ENCODE results near the gene KCND1.
A peak's percentile ranks its signal among the peaks of the same experiment; 100 is the strongest.

Gene KCND1

DNA sequence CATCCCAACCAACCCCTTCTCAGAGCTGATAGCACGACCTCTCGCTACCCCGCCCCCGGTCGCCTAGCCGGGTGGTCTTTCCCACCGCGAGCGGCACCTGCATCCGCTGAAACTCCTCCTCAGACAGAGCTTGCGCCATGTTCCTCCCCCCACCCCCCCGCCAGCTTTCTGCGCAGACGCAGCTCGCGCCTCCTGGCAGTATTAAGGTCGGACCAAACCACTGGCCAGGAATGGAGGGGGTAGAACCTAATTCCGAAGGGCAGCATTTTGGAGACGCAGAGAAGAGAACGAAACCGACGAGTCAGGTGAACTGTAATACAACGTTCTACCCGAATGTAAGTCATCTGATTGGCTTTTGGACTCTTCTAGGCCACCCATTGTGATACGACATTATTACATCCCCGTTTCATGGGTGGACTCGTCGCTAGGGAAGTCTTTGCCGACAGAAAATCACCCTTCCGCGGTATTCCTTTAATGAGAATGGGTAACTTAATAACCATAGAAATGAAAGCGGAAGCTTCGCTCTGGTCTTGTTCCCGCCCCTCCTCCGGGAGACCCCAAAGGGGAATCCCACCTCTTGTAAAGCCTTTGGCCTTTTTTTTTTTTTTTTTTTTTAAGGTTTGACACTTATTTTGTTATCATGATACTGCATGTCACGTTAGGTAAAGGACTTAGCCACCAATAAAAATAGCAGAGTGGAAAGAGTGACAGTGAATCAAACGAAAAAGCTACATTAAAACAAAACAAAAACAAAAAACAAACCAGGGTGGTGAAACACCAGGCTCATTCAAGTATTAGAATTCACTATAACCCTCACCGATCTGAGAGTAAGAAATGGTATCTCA is 30.7 kb upstream of the KCND1 start, which contains the start of gene GRIPAP1 (continued):
- peak; percentile 5; the same call in 1 of the 2 replicates for TF ChIP-seq GLI4 (tag by site-specific recombination; IDR thresholded peaks at IDR 0.05)
- TF ChIP-seq ZNF350 (tag by site-specific recombination; IDR thresholded peaks at IDR 0.05) = no peak
- TF ChIP-seq ZNF302 (tag by site-specific recombination; IDR thresholded peaks at IDR 0.05; ENCODE audit: low read depth) = no peak
- TF ChIP-seq ZNF394 (tag by site-specific recombination; IDR thresholded peaks at IDR 0.05; ENCODE audit: borderline replicate concordance) = no peak
- no peak for TF ChIP-seq ZNF664 (tag by site-specific recombination; IDR thresholded peaks at IDR 0.05)
- TF ChIP-seq ZNF623 (tag by site-specific recombination; IDR thresholded peaks at IDR 0.05) = no peak
- no peak for TF ChIP-seq ZBTB1 (tag by site-specific recombination; IDR thresholded peaks at IDR 0.05)
- TF ChIP-seq ZNF292 (tag by site-specific recombination; IDR thresholded peaks at IDR 0.05; ENCODE audit: borderline replicate concordance, low read depth) = no peak
- no peak for TF ChIP-seq ZNF701 (tag by site-specific recombination; IDR thresholded peaks at IDR 0.05)
- 0 out of 2 replicates have a peak, but pooled peaks have one; percentile 48 for TF ChIP-seq ZBTB17 (tag by site-specific recombination; IDR thresholded peaks at IDR 0.05)
- no peak for TF ChIP-seq ZNF571 (tag by site-specific recombination; IDR thresholded peaks at IDR 0.05)
- TF ChIP-seq KLF8 (tag by site-specific recombination; IDR thresholded peaks at IDR 0.05) = peak; percentile 48; the same call in 1 of the 2 replicates
- TF ChIP-seq, protein P1, sequence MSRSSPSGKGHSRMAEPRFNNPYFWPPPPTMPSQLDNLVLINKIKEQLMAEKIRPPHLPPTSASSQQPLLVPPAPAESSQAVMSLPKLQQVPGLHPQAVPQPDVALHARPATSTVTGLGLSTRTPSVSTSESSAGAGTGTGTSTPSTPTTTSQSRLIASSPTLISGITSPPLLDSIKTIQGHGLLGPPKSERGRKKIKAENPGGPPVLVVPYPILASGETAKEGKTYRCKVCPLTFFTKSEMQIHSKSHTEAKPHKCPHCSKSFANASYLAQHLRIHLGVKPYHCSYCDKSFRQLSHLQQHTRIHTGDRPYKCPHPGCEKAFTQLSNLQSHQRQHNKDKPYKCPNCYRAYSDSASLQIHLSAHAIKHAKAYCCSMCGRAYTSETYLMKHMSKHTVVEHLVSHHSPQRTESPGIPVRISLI (tag by site-specific recombination; IDR thresholded peaks at IDR 0.05) = no peak; the same call in 1 of the 2 replicates
- no peak for TF ChIP-seq GLI2 (tag by site-specific recombination; IDR thresholded peaks at IDR 0.05; ENCODE audit: borderline replicate concordance, low read depth)
- no peak for TF ChIP-seq ZNF776 (tag by site-specific recombination; IDR thresholded peaks at IDR 0.05; ENCODE audit: borderline replicate concordance)
- TF ChIP-seq ZNF501 (tag by site-specific recombination; IDR thresholded peaks at IDR 0.05) = peak; percentile 68
- peak; percentile 68 for TF ChIP-seq SP7 (tag by site-specific recombination; IDR thresholded peaks at IDR 0.05)
- TF ChIP-seq, protein P2, sequence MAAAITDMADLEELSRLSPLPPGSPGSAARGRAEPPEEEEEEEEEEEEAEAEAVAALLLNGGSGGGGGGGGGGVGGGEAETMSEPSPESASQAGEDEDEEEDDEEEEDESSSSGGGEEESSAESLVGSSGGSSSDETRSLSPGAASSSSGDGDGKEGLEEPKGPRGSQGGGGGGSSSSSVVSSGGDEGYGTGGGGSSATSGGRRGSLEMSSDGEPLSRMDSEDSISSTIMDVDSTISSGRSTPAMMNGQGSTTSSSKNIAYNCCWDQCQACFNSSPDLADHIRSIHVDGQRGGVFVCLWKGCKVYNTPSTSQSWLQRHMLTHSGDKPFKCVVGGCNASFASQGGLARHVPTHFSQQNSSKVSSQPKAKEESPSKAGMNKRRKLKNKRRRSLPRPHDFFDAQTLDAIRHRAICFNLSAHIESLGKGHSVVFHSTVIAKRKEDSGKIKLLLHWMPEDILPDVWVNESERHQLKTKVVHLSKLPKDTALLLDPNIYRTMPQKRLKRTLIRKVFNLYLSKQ (tag by site-specific recombination; IDR thresholded peaks at IDR 0.05; ENCODE audit: borderline replicate concordance) = no peak
- TF ChIP-seq MZF1 (tag by site-specific recombination; IDR thresholded peaks at IDR 0.05; ENCODE audit: borderline replicate concordance) = no peak
- no peak for TF ChIP-seq ZNF707 (tag by site-specific recombination; IDR thresholded peaks at IDR 0.05)
- TF ChIP-seq, protein P3, sequence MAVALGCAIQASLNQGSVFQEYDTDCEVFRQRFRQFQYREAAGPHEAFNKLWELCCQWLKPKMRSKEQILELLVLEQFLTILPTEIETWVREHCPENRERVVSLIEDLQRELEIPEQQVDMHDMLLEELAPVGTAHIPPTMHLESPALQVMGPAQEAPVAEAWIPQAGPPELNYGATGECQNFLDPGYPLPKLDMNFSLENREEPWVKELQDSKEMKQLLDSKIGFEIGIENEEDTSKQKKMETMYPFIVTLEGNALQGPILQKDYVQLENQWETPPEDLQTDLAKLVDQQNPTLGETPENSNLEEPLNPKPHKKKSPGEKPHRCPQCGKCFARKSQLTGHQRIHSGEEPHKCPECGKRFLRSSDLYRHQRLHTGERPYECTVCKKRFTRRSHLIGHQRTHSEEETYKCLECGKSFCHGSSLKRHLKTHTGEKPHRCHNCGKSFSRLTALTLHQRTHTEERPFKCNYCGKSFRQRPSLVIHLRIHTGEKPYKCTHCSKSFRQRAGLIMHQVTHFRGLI (tag by site-specific recombination; IDR thresholded peaks at IDR 0.05) = no peak
- TF ChIP-seq ZNF561 (tag by site-specific recombination; IDR thresholded peaks at IDR 0.05; ENCODE audit: borderline replicate concordance) = 0 out of 2 replicates have a peak, but pooled peaks have one; percentile 32
- no peak for TF ChIP-seq ZNF202 (tag by site-specific recombination; IDR thresholded peaks at IDR 0.05; ENCODE audit: borderline replicate concordance)
- TF ChIP-seq, protein P4, sequence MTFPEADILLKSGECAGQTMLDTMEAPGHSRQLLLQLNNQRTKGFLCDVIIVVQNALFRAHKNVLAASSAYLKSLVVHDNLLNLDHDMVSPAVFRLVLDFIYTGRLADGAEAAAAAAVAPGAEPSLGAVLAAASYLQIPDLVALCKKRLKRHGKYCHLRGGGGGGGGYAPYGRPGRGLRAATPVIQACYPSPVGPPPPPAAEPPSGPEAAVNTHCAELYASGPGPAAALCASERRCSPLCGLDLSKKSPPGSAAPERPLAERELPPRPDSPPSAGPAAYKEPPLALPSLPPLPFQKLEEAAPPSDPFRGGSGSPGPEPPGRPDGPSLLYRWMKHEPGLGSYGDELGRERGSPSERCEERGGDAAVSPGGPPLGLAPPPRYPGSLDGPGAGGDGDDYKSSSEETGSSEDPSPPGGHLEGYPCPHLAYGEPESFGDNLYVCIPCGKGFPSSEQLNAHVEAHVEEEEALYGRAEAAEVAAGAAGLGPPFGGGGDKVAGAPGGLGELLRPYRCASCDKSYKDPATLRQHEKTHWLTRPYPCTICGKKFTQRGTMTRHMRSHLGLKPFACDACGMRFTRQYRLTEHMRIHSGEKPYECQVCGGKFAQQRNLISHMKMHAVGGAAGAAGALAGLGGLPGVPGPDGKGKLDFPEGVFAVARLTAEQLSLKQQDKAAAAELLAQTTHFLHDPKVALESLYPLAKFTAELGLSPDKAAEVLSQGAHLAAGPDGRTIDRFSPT (tag by site-specific recombination; IDR thresholded peaks at IDR 0.05) = no peak
- TF ChIP-seq, protein P5, sequence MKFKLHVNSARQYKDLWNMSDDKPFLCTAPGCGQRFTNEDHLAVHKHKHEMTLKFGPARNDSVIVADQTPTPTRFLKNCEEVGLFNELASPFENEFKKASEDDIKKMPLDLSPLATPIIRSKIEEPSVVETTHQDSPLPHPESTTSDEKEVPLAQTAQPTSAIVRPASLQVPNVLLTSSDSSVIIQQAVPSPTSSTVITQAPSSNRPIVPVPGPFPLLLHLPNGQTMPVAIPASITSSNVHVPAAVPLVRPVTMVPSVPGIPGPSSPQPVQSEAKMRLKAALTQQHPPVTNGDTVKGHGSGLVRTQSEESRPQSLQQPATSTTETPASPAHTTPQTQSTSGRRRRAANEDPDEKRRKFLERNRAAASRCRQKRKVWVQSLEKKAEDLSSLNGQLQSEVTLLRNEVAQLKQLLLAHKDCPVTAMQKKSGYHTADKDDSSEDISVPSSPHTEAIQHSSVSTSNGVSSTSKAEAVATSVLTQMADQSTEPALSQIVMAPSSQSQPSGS (tag by site-specific recombination; IDR thresholded peaks at IDR 0.05; ENCODE audit: low read depth) = no peak
- TF ChIP-seq, protein P6, sequence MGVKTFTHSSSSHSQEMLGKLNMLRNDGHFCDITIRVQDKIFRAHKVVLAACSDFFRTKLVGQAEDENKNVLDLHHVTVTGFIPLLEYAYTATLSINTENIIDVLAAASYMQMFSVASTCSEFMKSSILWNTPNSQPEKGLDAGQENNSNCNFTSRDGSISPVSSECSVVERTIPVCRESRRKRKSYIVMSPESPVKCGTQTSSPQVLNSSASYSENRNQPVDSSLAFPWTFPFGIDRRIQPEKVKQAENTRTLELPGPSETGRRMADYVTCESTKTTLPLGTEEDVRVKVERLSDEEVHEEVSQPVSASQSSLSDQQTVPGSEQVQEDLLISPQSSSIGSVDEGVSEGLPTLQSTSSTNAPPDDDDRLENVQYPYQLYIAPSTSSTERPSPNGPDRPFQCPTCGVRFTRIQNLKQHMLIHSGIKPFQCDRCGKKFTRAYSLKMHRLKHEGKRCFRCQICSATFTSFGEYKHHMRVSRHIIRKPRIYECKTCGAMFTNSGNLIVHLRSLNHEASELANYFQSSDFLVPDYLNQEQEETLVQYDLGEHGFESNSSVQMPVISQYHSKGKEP (tag by site-specific recombination; IDR thresholded peaks at IDR 0.05) = no peak
- no peak for TF ChIP-seq ZNF549 (tag by site-specific recombination; IDR thresholded peaks at IDR 0.05)
- peak; percentile 69 for TF ChIP-seq GLIS2 (tag by site-specific recombination; IDR thresholded peaks at IDR 0.05)
- peak; percentile 75; the same call in 1 of the 2 replicates for TF ChIP-seq ZNF660 (tag by site-specific recombination; IDR thresholded peaks at IDR 0.05)
- no peak for TF ChIP-seq ZNF341 (tag by site-specific recombination; IDR thresholded peaks at IDR 0.05; ENCODE audit: low read depth)

Measured in HEK293 (cell line).